ENCODE results near the gene FCER2. TPM values are rescaled to one million over a fixed set of nuclear protein-coding genes. Genes with fewer than 3 reads are reported as not detected.
A peak's percentile ranks its signal among the peaks of the same experiment; 100 is the strongest.

Gene FCER2
- polyA plus RNA-seq, 3 donors: 1.1 to 4.1 (median 2.1) TPM

DNA sequence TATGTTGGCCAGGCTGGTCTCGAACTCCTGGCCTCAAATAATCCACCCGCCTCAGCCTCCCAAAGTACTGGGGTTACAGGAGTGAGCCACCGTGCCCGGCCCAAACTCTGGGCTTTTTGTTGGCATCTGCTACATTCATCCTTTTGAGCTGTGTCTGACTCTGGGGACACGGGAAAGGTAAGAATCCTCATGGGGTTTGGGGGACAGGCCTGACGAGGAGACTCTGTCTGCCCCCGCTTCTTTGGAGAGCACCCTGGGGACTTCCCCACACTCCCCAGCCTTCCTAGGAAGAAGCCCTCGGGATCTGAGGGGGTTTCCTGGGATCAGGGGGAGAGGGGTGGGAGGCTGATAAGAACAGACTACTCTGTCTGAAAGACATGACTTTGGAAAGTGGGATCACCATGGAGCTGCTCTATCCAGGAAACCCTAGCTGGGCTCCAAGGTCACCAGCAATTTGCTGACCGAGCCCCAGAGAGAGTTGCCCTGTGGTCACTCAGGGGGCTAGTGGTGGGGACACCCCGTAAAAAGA lies 8.1 kb upstream of the FCER2 start:
- intact Hi-C loops (cut with micrococcal nuclease): no loop called here
- no peak overlapping the region for H3K4me3 Mint-ChIP-seq
- no peak overlapping the region for H3K4me3 ChIP-seq (replicated peaks in 1 of 3; ENCODE audit: low read depth in 2 of 3, low read length in 3 of 3)
- WGBS (ENCODE audit: insufficient coverage): 100% methylated on average over 2 of the region's 10 CpGs
- H4K20me1 ChIP-seq (ENCODE audit: insufficient read depth, low read length): no peaks in the 10 kb centered on the region
- peak overlapping the region; percentile 16 to 54 for H3K27ac ChIP-seq (ENCODE audit: low read depth in 1 of 2, low read length in 2 of 2)
- DNase-seq: no peak
- H2AFZ ChIP-seq (ENCODE audit: insufficient read depth, low read depth, low read length, poor library complexity, severe bottlenecking): peak overlapping the region; percentile 46
- H3K9ac ChIP-seq (ENCODE audit: insufficient read depth, low read length, poor library complexity, severe bottlenecking): no peak overlapping the region
- H3K9me3 Mint-ChIP-seq: peaks cover 0 to 2% (median 0%) of the 10 kb centered on the region in 7 donors
- H3K27me3 ChIP-seq (ENCODE audit: control insufficient read depth in 2 of 2, insufficient read depth in 2 of 2, low read length in 2 of 2): no peaks in the 10 kb centered on the region
- H3K4me1 ChIP-seq (ENCODE audit: control insufficient read depth in 1 of 2, insufficient read depth in 2 of 2, low read length in 2 of 2): peaks cover 76% of the 10 kb centered on the region in 2 donors
- peaks cover 0 to 4% (median 4%) of the 10 kb centered on the region in 3 donors for H3K27me3 Mint-ChIP-seq (ENCODE audit: low read depth in 3 of 3)
- H3K27ac Mint-ChIP-seq: peak overlapping the region in 5 of 7 donors; percentile 3 to 82 (median 77)
- H3K4me1 Mint-ChIP-seq: peaks cover 64% of the 10 kb centered on the region
- TF ChIP-seq, protein P1, sequence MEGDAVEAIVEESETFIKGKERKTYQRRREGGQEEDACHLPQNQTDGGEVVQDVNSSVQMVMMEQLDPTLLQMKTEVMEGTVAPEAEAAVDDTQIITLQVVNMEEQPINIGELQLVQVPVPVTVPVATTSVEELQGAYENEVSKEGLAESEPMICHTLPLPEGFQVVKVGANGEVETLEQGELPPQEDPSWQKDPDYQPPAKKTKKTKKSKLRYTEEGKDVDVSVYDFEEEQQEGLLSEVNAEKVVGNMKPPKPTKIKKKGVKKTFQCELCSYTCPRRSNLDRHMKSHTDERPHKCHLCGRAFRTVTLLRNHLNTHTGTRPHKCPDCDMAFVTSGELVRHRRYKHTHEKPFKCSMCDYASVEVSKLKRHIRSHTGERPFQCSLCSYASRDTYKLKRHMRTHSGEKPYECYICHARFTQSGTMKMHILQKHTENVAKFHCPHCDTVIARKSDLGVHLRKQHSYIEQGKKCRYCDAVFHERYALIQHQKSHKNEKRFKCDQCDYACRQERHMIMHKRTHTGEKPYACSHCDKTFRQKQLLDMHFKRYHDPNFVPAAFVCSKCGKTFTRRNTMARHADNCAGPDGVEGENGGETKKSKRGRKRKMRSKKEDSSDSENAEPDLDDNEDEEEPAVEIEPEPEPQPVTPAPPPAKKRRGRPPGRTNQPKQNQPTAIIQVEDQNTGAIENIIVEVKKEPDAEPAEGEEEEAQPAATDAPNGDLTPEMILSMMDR (IDR thresholded peaks at IDR 0.05): no peak
- no peak overlapping the region for H3K4me2 ChIP-seq (replicated peaks; ENCODE audit: extremely low read depth, low read length, poor library complexity, severe bottlenecking)
- H3K9me3 ChIP-seq (replicated peaks in 1 of 2; ENCODE audit: control insufficient read depth in 1 of 2, insufficient read depth in 1 of 2, low read length in 2 of 2): no peaks in the 10 kb centered on the region
- no peaks in the 10 kb centered on the region for H3K36me3 ChIP-seq (replicated peaks in 1 of 2; ENCODE audit: control insufficient read depth in 1 of 2, insufficient read depth in 2 of 2, low read length in 2 of 2)
- peaks cover 0 to 3% of the 10 kb centered on the region in 2 donors for H3K36me3 Mint-ChIP-seq
- H3K79me2 ChIP-seq (ENCODE audit: insufficient read depth, low read length): no peaks in the 10 kb centered on the region

DNA sequence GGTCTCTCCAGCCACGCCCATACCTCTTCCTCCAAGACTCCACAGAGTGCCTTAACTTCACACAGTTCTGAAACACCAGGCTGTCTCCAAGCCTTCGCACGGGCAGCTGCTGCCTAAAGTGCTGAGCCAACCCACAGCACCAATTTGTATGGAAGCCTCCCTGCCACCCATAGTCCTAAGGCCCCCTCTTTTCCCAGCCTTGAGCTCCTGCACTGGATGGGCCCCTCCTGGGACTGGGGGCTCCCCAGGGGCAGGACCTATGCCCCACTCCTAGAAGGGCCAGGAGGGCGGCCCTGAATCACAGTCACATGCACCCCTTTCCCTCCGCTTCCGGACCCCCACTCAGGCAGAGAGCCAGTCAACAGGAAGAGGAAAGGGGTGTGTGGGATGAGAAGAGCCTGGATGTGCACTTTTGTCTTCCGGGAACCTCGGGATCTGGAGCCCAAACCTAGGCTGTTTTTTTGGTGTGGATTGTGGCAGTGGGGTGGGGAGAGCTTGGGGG lies 5.1 kb upstream of the FCER2 start:
- H3K27ac ChIP-seq (ENCODE audit: low read depth in 1 of 2, low read length in 2 of 2): peak overlapping the region; percentile 92 to 98
- Mint-ChIP-seq H3K9me3 (no peaks in the 10 kb centered on the region), H3K36me3 (peaks cover 0 to 3% of the 10 kb centered on the region in 2 donors), H3K4me3 (peak overlapping the region in 1 of 2 donors; percentile 85), H3K27ac (peak overlapping the region; percentile 98 to 100 (median 99)), H3K27me3 (ENCODE audit: low read depth in 3 of 3) (peaks cover 0 to 5% (median 4%) of the 10 kb centered on the region in 3 donors), H3K4me1 (peaks cover 75% of the 10 kb centered on the region)
- H4K20me1 ChIP-seq (ENCODE audit: insufficient read depth, low read length): no peaks in the 10 kb centered on the region
- peaks cover 80 to 84% of the 10 kb centered on the region in 2 donors for H3K4me1 ChIP-seq (ENCODE audit: control insufficient read depth in 1 of 2, insufficient read depth in 2 of 2, low read length in 2 of 2)
- H3K9ac ChIP-seq (ENCODE audit: insufficient read depth, low read length, poor library complexity, severe bottlenecking): peak overlapping the region; percentile 76
- H3K4me3 ChIP-seq (replicated peaks in 1 of 3; ENCODE audit: low read depth in 2 of 3, low read length in 3 of 3): peak overlapping the region in 1 of 3 experiments; percentile 67
- DNase-seq: peak in 2 of 3 donors; percentile 29 to 65
- no peaks in the 10 kb centered on the region for H3K36me3 ChIP-seq (replicated peaks in 1 of 2; ENCODE audit: control insufficient read depth in 1 of 2, insufficient read depth in 2 of 2, low read length in 2 of 2)
- peak overlapping the region; percentile 75 for H3K4me2 ChIP-seq (replicated peaks; ENCODE audit: extremely low read depth, low read length, poor library complexity, severe bottlenecking)
- intact Hi-C loops (cut with micrococcal nuclease): loop anchor here in 1 of 2 donors (2.0 kb wide), 1 partner anchor 52 kb away; no protein-coding TSS in a partner anchor
- no peaks in the 10 kb centered on the region for H3K79me2 ChIP-seq (ENCODE audit: insufficient read depth, low read length)
- peak overlapping the region; percentile 73 for H2AFZ ChIP-seq (ENCODE audit: insufficient read depth, low read depth, low read length, poor library complexity, severe bottlenecking)
- H3K9me3 ChIP-seq (replicated peaks in 1 of 2; ENCODE audit: control insufficient read depth in 1 of 2, insufficient read depth in 1 of 2, low read length in 2 of 2): no peaks in the 10 kb centered on the region
- TF ChIP-seq, protein P1 (IDR thresholded peaks at IDR 0.05): no peak
- no peaks in the 10 kb centered on the region for H3K27me3 ChIP-seq (ENCODE audit: control insufficient read depth in 2 of 2, insufficient read depth in 2 of 2, low read length in 2 of 2)
- 9% methylated on average over 5 of the region's 8 CpGs for WGBS (ENCODE audit: insufficient coverage)
